AG08395 (cell line): ENCODE data around the gene CT45A6.
"Not testable (repeated sequence)": the region's sequence is repeated elsewhere in the genome, so short reads cannot be mapped to it uniquely, and the experiment has no call there.

Source experiments
- DNase-seq: peaks from one replicate; pipeline ENCODE4 v3.0.0; 2012; ENCODE audit warnings: mixed read lengths, low spot score

Gene CT45A6, protein sequence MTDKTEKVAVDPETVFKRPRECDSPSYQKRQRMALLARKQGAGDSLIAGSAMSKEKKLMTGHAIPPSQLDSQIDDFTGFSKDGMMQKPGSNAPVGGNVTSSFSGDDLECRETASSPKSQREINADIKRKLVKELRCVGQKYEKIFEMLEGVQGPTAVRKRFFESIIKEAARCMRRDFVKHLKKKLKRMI

DNA sequence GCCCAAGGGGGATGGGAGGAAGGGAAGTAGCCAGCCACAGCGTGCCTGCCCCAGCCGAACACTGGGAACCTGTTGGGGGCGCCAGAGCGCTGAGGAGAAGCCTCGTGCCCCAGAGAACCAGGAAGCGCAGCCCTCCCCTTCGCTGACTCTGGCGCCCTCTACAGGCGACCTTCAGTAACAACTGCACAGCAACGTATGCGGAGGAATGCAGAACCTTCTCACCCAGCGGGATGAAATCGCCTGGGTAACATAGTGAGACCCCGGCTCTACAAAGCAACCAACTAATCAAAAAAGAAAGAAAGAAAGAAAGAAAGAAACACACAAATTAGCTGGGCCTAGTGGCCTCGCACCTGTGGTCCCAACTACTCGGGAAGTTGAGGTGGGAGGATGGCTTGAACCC is at the start of gene CT45A6:
Gene CT45A6 (minus strand): TSS at position 101 of the 400 bp plus-strand sequence. CDS start 3,794 bp downstream, outside the sequence.
- not testable (repeated sequence) for DNase-seq

DNA sequence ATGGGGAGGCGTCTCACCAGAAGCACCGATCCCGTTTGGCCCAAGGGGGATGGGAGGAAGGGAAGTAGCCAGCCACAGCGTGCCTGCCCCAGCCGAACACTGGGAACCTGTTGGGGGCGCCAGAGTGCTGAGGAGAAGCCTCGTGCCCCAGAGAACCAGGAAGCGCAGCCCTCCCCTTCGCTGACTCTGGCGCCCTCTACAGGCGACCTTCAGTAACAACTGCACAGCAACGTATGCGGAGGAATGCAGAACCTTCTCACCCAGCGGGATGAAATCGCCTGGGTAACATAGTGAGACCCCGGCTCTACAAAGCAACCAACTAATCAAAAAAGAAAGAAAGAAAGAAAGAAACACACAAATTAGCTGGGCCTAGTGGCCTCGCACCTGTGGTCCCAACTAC is 34.6 kb upstream of the CT45A6 start, which contains the start of gene CT45A7:
Gene CT45A7 (minus strand): TSS at position 101 of the 400 bp plus-strand sequence. CDS start 3,747 bp downstream, outside the sequence.
- not testable (repeated sequence) for DNase-seq

DNA sequence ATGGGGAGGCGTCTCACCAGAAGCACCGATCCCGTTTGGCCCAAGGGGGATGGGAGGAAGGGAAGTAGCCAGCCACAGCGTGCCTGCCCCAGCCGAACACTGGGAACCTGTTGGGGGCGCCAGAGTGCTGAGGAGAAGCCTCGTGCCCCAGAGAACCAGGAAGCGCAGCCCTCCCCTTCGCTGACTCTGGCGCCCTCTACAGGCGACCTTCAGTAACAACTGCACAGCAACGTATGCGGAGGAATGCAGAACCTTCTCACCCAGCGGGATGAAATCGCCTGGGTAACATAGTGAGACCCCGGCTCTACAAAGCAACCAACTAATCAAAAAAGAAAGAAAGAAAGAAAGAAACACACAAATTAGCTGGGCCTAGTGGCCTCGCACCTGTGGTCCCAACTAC is 17.3 kb upstream of the CT45A6 start, which contains the start of gene CT45A2:
Gene CT45A2 (minus strand): TSS at position 101 of the 400 bp plus-strand sequence. CDS start 3,747 bp downstream, outside the sequence.
- not testable (repeated sequence) for DNase-seq

DNA sequence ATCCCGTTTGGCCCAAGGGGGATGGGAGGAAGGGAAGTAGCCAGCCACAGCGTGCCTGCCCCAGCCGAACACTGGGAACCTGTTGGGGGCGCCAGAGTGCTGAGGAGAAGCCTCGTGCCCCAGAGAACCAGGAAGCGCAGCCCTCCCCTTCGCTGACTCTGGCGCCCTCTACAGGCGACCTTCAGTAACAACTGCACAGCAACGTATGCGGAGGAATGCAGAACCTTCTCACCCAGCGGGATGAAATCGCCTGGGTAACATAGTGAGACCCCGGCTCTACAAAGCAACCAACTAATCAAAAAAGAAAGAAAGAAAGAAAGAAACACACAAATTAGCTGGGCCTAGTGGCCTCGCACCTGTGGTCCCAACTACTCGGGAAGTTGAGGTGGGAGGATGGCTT is 17.2 kb downstream of the CT45A6 start, which contains the start of gene CT45A5:
Gene CT45A5 (minus strand): TSS at position 101 of the 400 bp plus-strand sequence. CDS start 3,774 bp downstream, outside the sequence.
- not testable (repeated sequence) for DNase-seq

DNA sequence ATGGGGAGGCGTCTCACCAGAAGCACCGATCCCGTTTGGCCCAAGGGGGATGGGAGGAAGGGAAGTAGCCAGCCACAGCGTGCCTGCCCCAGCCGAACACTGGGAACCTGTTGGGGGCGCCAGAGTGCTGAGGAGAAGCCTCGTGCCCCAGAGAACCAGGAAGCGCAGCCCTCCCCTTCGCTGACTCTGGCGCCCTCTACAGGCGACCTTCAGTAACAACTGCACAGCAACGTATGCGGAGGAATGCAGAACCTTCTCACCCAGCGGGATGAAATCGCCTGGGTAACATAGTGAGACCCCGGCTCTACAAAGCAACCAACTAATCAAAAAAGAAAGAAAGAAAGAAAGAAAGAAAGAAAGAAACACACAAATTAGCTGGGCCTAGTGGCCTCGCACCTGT is 34.5 kb downstream of the CT45A6 start, which contains the start of gene CT45A3:
Gene CT45A3 (minus strand): TSS at position 101 of the 400 bp plus-strand sequence. CDS start 3,747 bp downstream, outside the sequence.
- DNase-seq = not testable (repeated sequence)

DNA sequence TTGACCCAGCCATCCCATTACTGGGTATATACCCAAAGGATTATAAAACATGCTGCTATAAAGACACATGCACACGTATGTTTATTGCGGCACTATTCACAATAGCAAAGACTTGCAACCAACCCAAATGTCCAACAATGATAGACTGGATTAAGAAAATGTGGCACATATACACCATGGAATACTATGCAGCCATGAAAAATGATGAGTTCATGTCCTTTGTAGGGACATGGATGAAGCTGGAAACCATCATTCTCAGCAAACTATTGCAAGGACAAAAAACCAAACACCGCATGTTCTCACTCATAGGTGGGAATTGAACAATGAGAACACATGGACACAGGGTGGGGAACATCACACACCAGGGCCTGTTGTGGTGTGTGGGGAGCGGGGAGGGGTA is 57.8 kb downstream of the CT45A6 start:
- not testable (repeated sequence) for DNase-seq
